Measurements from ENCODE around the gene HLA-A.
A peak's percentile ranks its signal among the peaks of the same experiment; 100 is the strongest.
"Not testable (repeated sequence)": the region's sequence is repeated elsewhere in the genome, so short reads cannot be mapped to it uniquely, and the experiment has no call there.

HLA-A gene

GRCh38 chr6:29963697-29964096, 21.4 kb downstream of the HLA-A start:
- not testable (repeated sequence) for DNase-seq

- no peak for DNase-seq
Measured at GRCh38 chr6:29964518-29964886, 22.2 kb downstream of the HLA-A start.

GRCh38 chr6:29964887-29965562, 22.7 kb downstream of the HLA-A start:
- DNase-seq: peak; percentile 91

GRCh38 chr6:29965563-29965872, 23.2 kb downstream of the HLA-A start:
- no peak for DNase-seq

GRCh38 chr6:29965873-29966601, 23.7 kb downstream of the HLA-A start:
- peak; percentile 94 for DNase-seq

- peak; percentile 52 for DNase-seq
Measured at GRCh38 chr6:29967379-29968010, 25.2 kb downstream of the HLA-A start.

- no peak for DNase-seq
Measured at GRCh38 chr6:29968130-29968529, 25.8 kb downstream of the HLA-A start.

- no peak for DNase-seq
Measured at GRCh38 chr6:29968905-29969304, 26.6 kb downstream of the HLA-A start.

GRCh38 chr6:29970711-29971110, 28.4 kb downstream of the HLA-A start:
- DNase-seq: no peak

- no peak for DNase-seq
Measured at GRCh38 chr6:29974901-29975560, 32.7 kb downstream of the HLA-A start.

- DNase-seq: no peak
Measured at GRCh38 chr6:29975561-29975907, 33.2 kb downstream of the HLA-A start.

- DNase-seq: no peak
Measured at GRCh38 chr6:29976253-29976587, 33.9 kb downstream of the HLA-A start.

- peak; percentile 59 for DNase-seq
Measured at GRCh38 chr6:29976588-29977424, 34.5 kb downstream of the HLA-A start.

GRCh38 chr6:29977425-29977727, 35.0 kb downstream of the HLA-A start:
- DNase-seq: no peak

GRCh38 chr6:29980013-29980412, 37.7 kb downstream of the HLA-A start:
- DNase-seq: not testable (repeated sequence)

- no peak for DNase-seq
Measured at GRCh38 chr6:29980511-29980910, 38.2 kb downstream of the HLA-A start.

- no peak for DNase-seq
Measured at GRCh38 chr6:29981211-29981812, 39.0 kb downstream of the HLA-A start.

GRCh38 chr6:29982097-29982496, 39.8 kb downstream of the HLA-A start:
- no peak for DNase-seq

GRCh38 chr6:29984232-29984631, 41.9 kb downstream of the HLA-A start:
- no peak for DNase-seq

- no peak for DNase-seq
Measured at GRCh38 chr6:29984992-29985391, 42.7 kb downstream of the HLA-A start.

- DNase-seq: no peak
Measured at GRCh38 chr6:29986179-29986781, 43.9 kb downstream of the HLA-A start.

GRCh38 chr6:29989211-29989610, 46.9 kb downstream of the HLA-A start:
- DNase-seq: no peak

All from DMS153 (cell line).